VCaP (cell line): ENCODE measurements around the gene MEF2D.

ENCODE experiments used
- H3K27ac ChIP-seq: fragments of 450-650 bp; 2 replicates; pipeline ENCODE4 v1.5.1; 2017
- CTCF ChIP-seq: fragments of 450-650 bp; conservative IDR thresholded peaks from 2 replicates; pipeline ENCODE4 v1.5.1; 2017; ENCODE audit warnings: mild to moderate bottlenecking, moderate library complexity

Gene MEF2D

GRCh38 chr1:156444407-156445001, 56.1 kb downstream of the MEF2D start:
- peak; percentile 67 for TF ChIP-seq CTCF

GRCh38 chr1:156443286-156443685, 57.3 kb downstream of the MEF2D start:
- no peak for TF ChIP-seq CTCF
- no peak overlapping the region for H3K27ac ChIP-seq

More at GRCh38 chr1:156444407-156445001, 56.1 kb downstream of the MEF2D start:
- H3K27ac ChIP-seq = no peak overlapping the region

GRCh38 chr1:156440654-156441437, 59.7 kb downstream of the MEF2D start:
- no peak overlapping the region for H3K27ac ChIP-seq

GRCh38 chr1:156439777-156440183, 60.8 kb downstream of the MEF2D start:
- no peak for TF ChIP-seq CTCF
- H3K27ac ChIP-seq = no peak overlapping the region

More at GRCh38 chr1:156440654-156441437, 59.7 kb downstream of the MEF2D start:
- TF ChIP-seq CTCF = no peak

- no peak for TF ChIP-seq CTCF
- no peak overlapping the region for H3K27ac ChIP-seq
These were observed 61.4 kb downstream of the MEF2D start for GRCh38 chr1:156439036-156439776.

DNA sequence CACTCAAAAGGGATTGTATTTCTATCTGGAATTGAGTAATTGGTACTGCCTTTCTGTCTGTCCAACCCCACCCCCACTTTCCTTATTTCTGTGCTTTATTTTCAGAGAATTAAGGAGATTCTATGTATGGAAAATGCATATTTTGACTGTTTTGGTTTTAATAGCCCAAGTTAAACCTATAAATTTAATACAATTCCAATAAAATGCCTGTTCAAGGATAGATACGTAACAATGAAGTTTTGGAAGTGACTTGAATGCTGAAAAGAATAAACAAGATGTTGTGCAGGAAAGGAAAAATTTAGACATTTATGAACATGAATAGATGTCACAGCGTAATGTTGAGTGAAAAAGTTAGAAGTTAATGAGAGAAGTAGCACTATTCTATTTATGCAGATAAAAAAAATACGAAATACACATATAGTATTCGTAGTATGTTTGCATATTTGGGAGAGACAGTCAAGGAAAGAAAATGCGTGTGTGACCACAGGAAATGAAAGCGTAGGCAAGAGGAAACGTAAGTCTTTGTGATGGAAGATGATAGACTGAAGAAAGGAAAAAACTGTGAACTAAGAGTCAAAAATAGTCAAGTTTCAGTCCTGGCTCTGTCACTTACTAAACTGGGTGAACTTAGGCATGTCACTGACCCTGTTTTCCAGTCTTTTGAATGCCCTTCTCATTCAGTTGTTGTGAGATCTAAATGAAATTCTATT, 62.1 kb downstream of the MEF2D start:
- TF ChIP-seq CTCF = no peak
- H3K27ac ChIP-seq = no peak overlapping the region
